ENCODE measurements around the gene KRTAP10-10.
"Not testable (repeated sequence)": the region's sequence is repeated elsewhere in the genome, so short reads cannot be mapped to it uniquely, and the experiment has no call there.

Gene KRTAP10-10

DNA sequence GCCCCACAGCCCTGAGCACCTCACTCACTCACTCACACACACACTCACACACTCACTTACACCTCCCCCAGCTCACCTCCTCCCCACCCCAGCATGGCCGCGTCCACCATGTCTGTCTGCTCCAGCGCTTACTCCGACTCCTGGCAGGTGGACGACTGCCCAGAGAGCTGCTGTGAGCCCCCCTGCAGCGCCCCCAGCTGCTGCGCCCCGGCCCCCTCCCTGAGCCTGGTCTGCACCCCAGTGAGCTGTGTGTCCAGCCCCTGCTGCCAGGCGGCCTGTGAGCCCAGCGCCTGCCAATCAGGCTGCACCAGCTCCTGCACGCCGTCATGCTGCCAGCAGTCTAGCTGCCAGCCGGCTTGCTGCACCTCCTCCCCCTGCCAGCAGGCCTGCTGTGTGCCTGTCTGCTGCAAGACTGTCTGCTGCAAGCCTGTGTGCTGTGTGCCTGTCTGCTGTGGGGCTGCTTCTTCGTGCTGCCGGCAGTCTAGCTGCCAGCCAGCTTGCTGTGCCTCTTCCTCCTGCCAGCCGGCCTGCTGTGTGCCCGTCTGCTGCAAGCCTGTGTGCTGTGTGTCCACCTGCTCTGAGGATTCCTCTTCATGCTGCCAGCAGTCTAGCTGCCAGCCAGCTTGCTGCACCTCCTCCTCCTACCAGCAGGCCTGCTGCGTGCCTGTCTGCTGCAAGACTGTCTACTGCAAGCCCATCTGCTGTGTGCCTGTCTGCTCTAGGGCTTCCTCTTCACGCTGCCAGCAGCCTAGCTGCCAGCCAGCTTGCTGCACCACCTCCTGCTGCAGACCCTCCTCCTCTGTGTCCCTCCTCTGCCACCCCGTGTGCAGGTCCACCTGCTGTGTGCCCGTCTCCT is 9.4 kb downstream of the KRTAP10-10 start, which contains the start of gene KRTAP10-11:
Gene KRTAP10-11, plus strand, starts transcription at position 49 of the 856 bp plus-strand sequence. Its CDS starts 45 bp downstream, at position 94.
- DNase-seq (ENCODE audit: low read depth); H3K4me3 ChIP-seq (ENCODE audit: low read depth, low read length): not testable (repeated sequence)

GRCh38 chr21:44647222-44647552 is 10.0 kb downstream of the KRTAP10-10 start:
- H3K4me3 ChIP-seq (ENCODE audit: low read depth, low read length) = no peak overlapping the region
- no peak for DNase-seq (ENCODE audit: low read depth)

GRCh38 chr21:44648557-44649311 is 11.6 kb downstream of the KRTAP10-10 start:
- no peak overlapping the region for H3K4me3 ChIP-seq (ENCODE audit: low read depth, low read length)
- DNase-seq (ENCODE audit: low read depth) = no peak

GRCh38 chr21:44649521-44650100 is 12.5 kb downstream of the KRTAP10-10 start:
- no peak for DNase-seq (ENCODE audit: low read depth)
- no peak overlapping the region for H3K4me3 ChIP-seq (ENCODE audit: low read depth, low read length)

DNA sequence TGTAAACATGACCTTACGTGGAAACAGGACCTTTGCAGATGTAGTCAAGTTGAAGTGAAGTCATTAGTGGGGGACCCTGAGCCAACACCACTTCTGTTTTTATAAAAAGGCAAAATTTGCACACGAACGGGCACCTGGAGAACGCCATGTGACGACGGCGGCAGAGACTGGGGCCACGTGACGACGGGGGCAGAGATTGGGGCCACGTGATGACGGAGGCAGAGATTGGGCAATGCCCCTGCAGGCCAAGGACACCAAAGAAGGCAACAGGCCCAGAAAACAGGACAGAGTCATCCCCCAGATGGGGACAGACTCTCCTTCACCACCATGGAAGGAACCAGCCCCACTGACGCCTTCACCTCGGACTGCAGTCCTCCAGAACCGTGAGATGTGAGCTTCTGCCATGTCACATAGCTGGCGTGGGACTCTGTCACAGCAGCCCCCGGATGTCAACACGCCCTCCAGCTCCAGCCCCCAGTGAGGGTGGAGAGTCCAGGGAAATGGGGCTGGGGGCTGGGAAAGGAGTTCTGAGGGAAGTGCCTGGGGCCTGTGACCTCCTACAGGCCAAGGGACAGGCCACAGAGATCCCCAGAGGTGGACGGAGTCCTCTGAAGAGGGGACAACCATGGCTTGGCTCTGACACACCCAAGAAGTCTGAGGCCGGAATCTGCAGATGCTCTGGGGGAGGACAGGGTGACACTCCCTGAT is 13.3 kb downstream of the KRTAP10-10 start:
- H3K4me3 ChIP-seq (ENCODE audit: low read depth, low read length) = no peak overlapping the region
- no peak for DNase-seq (ENCODE audit: low read depth)

DNA sequence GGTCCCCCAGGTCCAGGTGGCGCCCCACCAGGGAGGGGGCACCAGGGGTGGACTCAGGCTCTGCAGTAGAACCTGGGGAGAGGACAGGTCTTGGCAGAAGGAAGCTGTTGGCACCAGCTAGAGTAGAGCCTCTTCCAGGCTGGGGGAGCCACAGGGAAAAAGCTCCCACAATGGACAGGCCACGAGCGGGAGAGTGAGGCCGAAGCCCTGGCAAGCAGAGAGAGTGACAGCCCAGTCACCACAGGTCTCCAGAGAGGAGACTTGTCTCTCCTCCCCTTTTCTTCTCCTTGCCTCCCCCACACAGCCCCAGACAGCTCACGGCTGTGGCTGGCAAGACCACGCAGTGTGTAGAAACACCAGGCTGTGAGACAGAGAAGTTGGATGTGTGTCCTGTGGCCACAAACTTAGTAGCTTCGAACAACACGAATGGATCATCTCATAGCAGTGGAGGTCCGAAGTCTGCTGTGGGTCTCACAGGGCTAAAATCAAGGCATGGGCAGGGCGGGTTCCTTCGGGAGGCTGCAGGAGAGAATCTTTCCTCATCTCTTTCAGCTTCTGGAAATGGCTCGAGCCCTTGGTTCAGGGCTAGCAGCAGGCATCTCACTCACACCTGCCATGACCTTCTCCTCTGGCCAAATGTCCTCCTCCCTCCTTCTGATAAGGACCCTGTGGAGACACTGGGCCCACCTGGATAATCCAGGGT is 14.0 kb downstream of the KRTAP10-10 start:
- no peak overlapping the region for H3K4me3 ChIP-seq (ENCODE audit: low read depth, low read length)
- DNase-seq (ENCODE audit: low read depth) = no peak

DNA sequence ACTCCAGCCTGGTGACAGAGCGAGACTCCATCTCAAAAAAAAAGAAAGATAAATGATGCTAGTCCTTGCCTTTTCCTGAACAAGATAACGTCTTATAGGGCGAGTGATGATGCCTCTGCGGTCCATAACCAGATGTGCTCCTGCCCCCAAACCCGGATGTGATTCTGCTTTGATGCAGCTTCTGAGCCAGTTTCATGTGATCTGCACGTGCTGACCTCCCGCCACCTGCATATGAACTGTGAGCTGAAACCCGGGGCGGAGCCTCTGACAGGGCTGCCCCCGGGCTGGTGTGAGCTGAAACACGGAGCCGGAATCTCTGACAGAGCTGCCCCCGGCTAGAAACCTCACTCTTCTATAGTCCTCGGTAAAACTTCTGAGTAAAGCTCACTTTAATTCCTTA is 16.0 kb downstream of the KRTAP10-10 start:
- H3K4me3 ChIP-seq (ENCODE audit: low read depth, low read length) = no peak overlapping the region
- DNase-seq (ENCODE audit: low read depth) = no peak

DNA sequence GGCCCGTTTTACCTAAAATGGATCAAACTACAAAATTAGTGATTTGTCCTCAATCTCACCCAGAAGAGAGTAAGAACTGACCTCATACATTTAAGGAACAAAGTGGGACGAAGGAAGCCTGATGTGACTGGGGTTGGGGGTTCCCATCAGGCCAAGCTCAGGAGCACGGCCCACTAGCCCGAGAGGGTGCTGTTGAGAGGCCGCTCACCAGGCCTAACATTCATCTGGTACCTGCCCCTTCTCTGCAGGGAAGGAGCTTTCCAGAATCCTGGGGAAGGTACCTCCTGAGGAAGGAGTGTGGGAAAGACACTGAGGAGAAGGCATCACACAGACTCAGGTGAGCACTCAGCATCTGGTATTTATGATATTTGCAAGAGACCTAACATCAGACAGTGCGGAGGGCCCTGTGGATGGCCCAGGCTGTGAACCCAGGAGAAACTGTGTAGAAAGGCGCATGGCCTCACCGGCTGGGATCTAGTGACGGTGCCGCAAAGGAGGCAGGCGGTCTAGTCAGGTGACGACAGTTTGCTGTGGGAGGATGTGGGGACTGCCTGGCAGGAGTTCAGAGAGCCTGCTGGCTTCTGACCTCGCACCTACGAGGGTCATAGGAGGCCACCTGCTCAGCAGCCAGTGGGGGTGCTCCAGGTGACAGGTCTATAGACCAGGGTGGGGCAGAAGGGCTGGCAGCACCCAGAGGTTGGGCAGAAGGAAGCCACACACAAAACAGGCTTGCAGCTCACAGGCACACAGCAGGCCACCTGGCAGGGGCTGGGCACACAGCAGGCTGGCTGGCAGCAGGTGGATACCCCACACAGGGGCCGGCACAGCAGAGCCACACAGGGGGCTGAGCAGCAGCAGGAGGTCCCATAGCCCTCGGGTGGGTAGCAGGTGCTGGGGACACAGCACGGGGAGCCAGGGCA is 16.8 kb downstream of the KRTAP10-10 start:
- no peak overlapping the region for H3K4me3 ChIP-seq (ENCODE audit: low read depth, low read length)
- DNase-seq (ENCODE audit: low read depth) = no peak

DNA sequence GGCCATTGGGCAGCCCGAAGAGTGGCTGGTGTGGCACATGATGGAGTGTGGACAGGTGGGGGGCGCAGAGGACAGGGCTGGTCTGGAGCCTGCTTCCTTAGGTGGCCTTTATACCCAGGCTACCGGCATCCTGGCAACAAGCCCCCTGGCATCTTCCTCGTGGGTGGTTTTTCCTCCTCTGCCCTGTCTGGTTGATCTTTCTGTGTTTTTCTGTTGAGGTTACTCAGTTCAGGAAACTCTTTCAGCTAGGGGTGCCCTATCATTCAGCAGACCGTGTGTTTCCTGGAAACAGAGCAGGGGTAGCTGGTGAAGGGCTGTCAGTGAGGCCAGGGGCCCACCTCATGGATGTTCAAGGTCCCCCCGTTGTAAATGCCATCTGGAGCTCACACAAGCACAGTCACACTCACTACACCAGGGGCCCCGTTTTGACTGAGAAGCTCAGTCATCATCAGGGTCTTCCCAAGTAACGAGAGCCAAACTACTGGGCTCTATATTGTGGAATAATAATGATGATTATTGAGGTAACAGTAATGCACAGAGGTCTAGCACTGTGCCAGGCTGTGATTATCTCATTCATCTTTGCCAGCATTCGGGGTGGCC is 17.5 kb downstream of the KRTAP10-10 start, which contains the start of gene KRTAP12-4:
Gene KRTAP12-4, minus strand, starts transcription at position 84 of the 600 bp plus-strand sequence. Its CDS starts 45 bp downstream, at position 39.
- no peak within 1 kb of the TSS for H3K4me3 ChIP-seq (ENCODE audit: low read depth, low read length)

GRCh38 chr21:44656868-44657267 is 19.7 kb downstream of the KRTAP10-10 start:
- no peak for DNase-seq (ENCODE audit: low read depth)
- H3K4me3 ChIP-seq (ENCODE audit: low read depth, low read length) = no peak overlapping the region

More for the DNA sequence above, 17.5 kb downstream of the KRTAP10-10 start, which contains the start of gene KRTAP12-4:
- DNase-seq (ENCODE audit: low read depth) = no peak

DNA sequence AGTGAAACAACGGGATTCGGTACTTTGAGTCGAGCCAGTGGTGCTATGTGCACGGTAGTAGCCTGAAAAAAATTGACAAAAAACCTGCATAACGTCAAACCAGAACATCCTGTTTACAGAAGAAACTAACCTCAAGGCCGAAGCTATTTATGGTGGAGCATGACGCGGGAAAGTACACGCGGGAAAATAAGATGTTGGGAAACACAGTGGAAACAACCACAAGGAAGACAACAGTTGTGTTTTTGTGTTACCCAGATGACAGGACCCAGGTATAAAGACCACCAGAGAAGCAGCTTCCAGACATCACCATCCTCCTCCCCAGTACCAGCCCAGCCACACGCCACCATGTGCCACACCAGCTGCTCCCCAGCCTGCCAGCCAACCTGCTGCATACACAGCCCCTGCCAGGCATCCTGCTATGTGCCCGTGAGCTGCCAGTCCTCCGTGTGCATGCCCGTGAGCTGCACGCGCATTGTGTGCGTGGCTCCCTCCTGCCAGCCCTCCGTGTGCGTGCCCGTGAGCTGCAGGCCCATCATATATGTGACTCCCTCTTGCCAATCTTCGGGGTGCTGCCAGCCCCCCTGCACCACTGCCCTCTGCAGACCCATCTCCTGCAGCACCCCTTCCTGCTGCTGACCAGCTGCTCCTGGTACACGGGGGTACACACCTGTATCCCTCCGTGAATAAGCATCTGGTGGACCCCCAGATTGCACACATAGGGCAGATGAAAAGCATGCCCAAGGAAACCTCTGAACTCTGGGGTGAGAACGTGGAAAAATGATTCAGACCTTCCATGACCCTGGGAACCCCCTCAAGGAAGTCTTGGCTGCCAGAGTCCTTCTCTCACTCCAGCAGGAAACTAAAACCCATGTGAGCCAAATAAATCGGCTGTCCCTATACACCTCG is 20.7 kb downstream of the KRTAP10-10 start, which contains the start of gene KRTAP12-3:
Gene KRTAP12-3, plus strand, starts transcription at position 298 of the 906 bp plus-strand sequence. Its CDS starts 48 bp downstream, at position 346.
- DNase-seq (ENCODE audit: low read depth) = no peak
- no peak within 1 kb of the TSS for H3K4me3 ChIP-seq (ENCODE audit: low read depth, low read length)

DNA sequence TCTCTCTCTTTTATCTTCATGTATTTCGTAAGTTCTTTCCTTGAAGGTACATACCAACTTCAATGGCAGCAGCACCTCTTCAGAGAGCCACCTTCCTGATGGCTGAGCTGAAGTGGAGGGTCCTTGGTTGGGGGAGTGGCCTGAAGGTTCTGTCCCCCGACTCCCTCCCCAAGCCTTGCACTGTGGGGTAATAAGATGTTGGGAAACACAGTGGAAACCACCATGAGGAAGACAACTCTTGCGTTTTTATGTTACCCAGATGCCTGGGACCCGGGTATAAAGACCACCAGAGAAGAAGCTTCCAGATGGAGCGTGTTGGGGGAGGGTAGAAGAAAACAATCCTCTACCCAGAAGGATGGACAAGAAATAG is 21.4 kb downstream of the KRTAP10-10 start:
- no peak for DNase-seq (ENCODE audit: low read depth)
- H3K4me3 ChIP-seq (ENCODE audit: low read depth, low read length) = no peak overlapping the region

- no peak overlapping the region for H3K4me3 ChIP-seq (ENCODE audit: low read depth, low read length)
- DNase-seq (ENCODE audit: low read depth) = no peak
Observed at GRCh38 chr21:44658913-44659595, 21.9 kb downstream of the KRTAP10-10 start.

DNA sequence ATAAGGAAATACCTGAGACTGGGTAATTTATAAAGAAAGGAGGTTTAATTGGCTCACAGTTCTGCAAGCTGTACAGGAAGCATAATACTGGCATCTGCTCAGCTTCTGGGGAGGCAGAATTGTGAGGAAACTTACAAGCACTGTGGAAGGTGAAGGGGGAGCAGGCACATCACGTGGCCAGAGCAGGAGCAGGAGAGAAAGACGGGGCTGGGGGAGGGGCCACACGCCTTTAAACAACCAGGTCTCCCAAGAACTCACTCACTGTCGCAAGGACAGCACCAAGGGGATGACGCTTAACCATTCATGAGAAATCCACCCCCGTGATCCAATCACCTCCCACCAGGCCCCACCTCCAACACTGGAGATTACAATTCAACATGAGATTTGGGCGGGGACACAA is 24.4 kb downstream of the KRTAP10-10 start:
- not testable (repeated sequence) for DNase-seq (ENCODE audit: low read depth); H3K4me3 ChIP-seq (ENCODE audit: low read depth, low read length)

- no peak for DNase-seq (ENCODE audit: low read depth)
- H3K4me3 ChIP-seq (ENCODE audit: low read depth, low read length) = no peak overlapping the region
Observed at GRCh38 chr21:44664691-44665090, 27.5 kb downstream of the KRTAP10-10 start.
